PC-3 (cell line): ENCODE results near the gene SLC26A11. TPM values are rescaled to one million over a fixed set of nuclear protein-coding genes. Genes with fewer than 3 reads are reported as not detected.

ENCODE experiments used
- ATAC-seq: fragments of 200-7000 bp; cut with Tn5 transposase; 2 replicates; pipeline ENCODE4 v1.9.1; 2020; ENCODE audit warnings: mild to moderate bottlenecking, moderate library complexity
- BruUV-seq: library from RNA; stranded (reverse); fragments of 400-500 nt; replicated peaks from 2 replicates; lab custom pipeline; 2021; lab: Mats Ljungman, UMichigan
- CTCF ChIA-PET: fragments of 300-600 bp; sonication (Branson Sonifier 250); formaldehyde crosslinking; loops from one replicate; lab custom pipeline; 2022; ENCODE audit warnings: antibody characterized with exemption; lab: Charles Lee
- POLR2A ChIA-PET: fragments of 300-600 bp; sonication (Branson Sonifier 250); formaldehyde crosslinking; loops from one replicate; lab custom pipeline; 2022; ENCODE audit warnings: antibody characterized with exemption; ENCODE audit not compliant: unreplicated experiment; lab: Charles Lee
- DNase-seq: peaks from one replicate; pipeline ENCODE4 v3.0.0-alpha.2; 2015
- H2AFZ ChIP-seq: fragments of 300-600 bp; sonication (generic); 2 replicates; pipeline ENCODE4 v1.6.0; 2016; ENCODE audit warnings: antibody characterized with exemption, low read length
- H3F3A ChIP-seq: fragments of 300-600 bp; sonication (generic); one replicate; pipeline ENCODE4 v1.6.0; 2017; ENCODE audit warnings: antibody characterized with exemption, low read length, control low read depth, mild to moderate bottlenecking; ENCODE audit not compliant: unreplicated experiment
- H3K27ac ChIP-seq: fragments of 300-600 bp; sonication (generic); 2 replicates; pipeline ENCODE4 v1.5.1; 2016; ENCODE audit warnings: mild to moderate bottlenecking, low read length
- H3K27me3 ChIP-seq: fragments of 300-600 bp; sonication (generic); 2 replicates; pipeline ENCODE4 v1.6.1; 2016; ENCODE audit warnings: low read length, mixed read lengths
- H3K36me3 ChIP-seq: fragments of 300-600 bp; sonication (generic); 2 replicates; pipeline ENCODE4 v1.6.1; 2016; ENCODE audit warnings: low read depth, mixed run types, low read length, mixed read lengths
- H3K4me1 ChIP-seq: fragments of 300-600 bp; sonication (generic); 2 replicates; pipeline ENCODE4 v1.5.1; 2016; ENCODE audit warnings: low read length; ENCODE audit not compliant: insufficient read depth
- H3K4me2 ChIP-seq: fragments of 300-600 bp; sonication (generic); 2 replicates; pipeline ENCODE4 v1.6.0; 2016; ENCODE audit warnings: low read length
- H3K4me3 ChIP-seq: fragments of 300-600 bp; sonication (generic); 2 replicates; pipeline ENCODE4 v1.5.1; 2016; ENCODE audit warnings: mild to moderate bottlenecking, low read length, mixed read lengths
- H3K79me2 ChIP-seq: fragments of 300-600 bp; sonication (generic); 2 replicates; pipeline ENCODE4 v1.6.1; 2017; ENCODE audit warnings: low read length, mixed read lengths
- H3K9ac ChIP-seq: fragments of 300-600 bp; sonication (generic); 2 replicates; pipeline ENCODE4 v1.6.0; 2016; ENCODE audit warnings: mild to moderate bottlenecking, low read length
- H3K9me2 ChIP-seq: fragments of 300-600 bp; sonication (generic); replicated peaks from 2 replicates; pipeline ENCODE4 v1.6.1; 2016; ENCODE audit warnings: mixed run types, low read length, mixed read lengths
- H3K9me3 ChIP-seq: fragments of 300-600 bp; sonication (generic); 2 replicates; pipeline ENCODE4 v1.6.1; 2016; ENCODE audit warnings: low read length, mixed read lengths
- H4K20me1 ChIP-seq: fragments of 300-600 bp; sonication (generic); 2 replicates; pipeline ENCODE4 v1.6.1; 2016; ENCODE audit warnings: low read length, mixed read lengths
- CTCF ChIP-seq: fragments of 300-600 bp; sonication (generic); conservative IDR thresholded peaks from 2 replicates; pipeline ENCODE4 v1.5.1; 2017; ENCODE audit warnings: antibody characterized with exemption, low read depth, mild to moderate bottlenecking, low read length
- EZH2 ChIP-seq: fragments of 300-600 bp; sonication (generic); IDR thresholded peaks from one replicate; pipeline ENCODE4 v1.6.1; 2017; ENCODE audit warnings: antibody characterized with exemption, mild to moderate bottlenecking, low read length; ENCODE audit not compliant: unreplicated experiment
- EZH2phosphoT487 ChIP-seq: fragments of 300-600 bp; sonication (generic); IDR thresholded peaks from 2 replicates; pipeline ENCODE4 v1.6.1; 2018; ENCODE audit warnings: mild to moderate bottlenecking, antibody characterized with exemption, low read length, borderline replicate concordance
- intact Hi-C: fragments of 100-400 bp; cut with micrococcal nuclease; formaldehyde crosslinking; loops from 2 replicates; pipeline ENCODE4 v1.9.0; 2023
- total RNA-seq: library from RNA; depleted of rRNA; stranded (reverse); fragments of >200 nt; gene quantifications from 2 replicates; pipeline ENCODE4 v1.2.3, GENCODE V29; 2014

The SLC26A11 gene
- total RNA-seq, 1 experiment from 2014 or later = 18.4 TPM

- Histone ChIP-seq H3K4me1 (peaks cover 10% of the 10 kb centered on the region), H3K4me3 (no peak overlapping the region), H3K4me2 (no peak overlapping the region), H2AFZ (no peak overlapping the region), H3K79me2 (no peaks in the 10 kb centered on the region), H4K20me1 (no peaks in the 10 kb centered on the region), H3K9me3 (no peaks in the 10 kb centered on the region), H3K27ac (no peak overlapping the region), H3K36me3 (no peaks in the 10 kb centered on the region), H3K27me3 (no peaks in the 10 kb centered on the region), H3K9ac (no peak overlapping the region), H3F3A (no peaks in the 10 kb centered on the region), H3K9me2 (no peaks in the 10 kb centered on the region)
- no TSS peak for BruUV-seq
- no peak for ATAC-seq
- intact Hi-C loops = no loop called here
- CTCF ChIA-PET = no interaction called here
- no peak for DNase-seq
- TF ChIP-seq EZH2phosphoT487 (no peak), EZH2 (no peak), CTCF (no peak)
- POLR2A ChIA-PET = no interaction called here
These were observed 47.1 kb upstream of the SLC26A11 start for GRCh38 chr17:80173126-80173525.

- no TSS peak for BruUV-seq
- Histone ChIP-seq H3K9me3 (no peaks in the 10 kb centered on the region), H3F3A (no peaks in the 10 kb centered on the region), H3K9ac (no peak overlapping the region), H2AFZ (no peak overlapping the region), H3K27me3 (no peaks in the 10 kb centered on the region), H3K4me2 (no peak overlapping the region), H3K9me2 (no peaks in the 10 kb centered on the region), H3K79me2 (no peaks in the 10 kb centered on the region), H3K4me3 (no peak overlapping the region), H3K4me1 (peaks cover 10% of the 10 kb centered on the region), H4K20me1 (no peaks in the 10 kb centered on the region), H3K27ac (no peak overlapping the region), H3K36me3 (no peaks in the 10 kb centered on the region)
- POLR2A ChIA-PET = interaction anchor here (0.7 kb wide), 1 partner anchor 32 kb away, joined by 10 read pairs; no protein-coding TSS in a partner anchor
- intact Hi-C loops = no loop called here
- no peak for ATAC-seq
- TF ChIP-seq CTCF (no peak), EZH2phosphoT487 (no peak), EZH2 (no peak)
- CTCF ChIA-PET = no interaction called here
- DNase-seq = no peak
These were observed 46.3 kb upstream of the SLC26A11 start for GRCh38 chr17:80173916-80174315.

GRCh38 chr17:80176757-80177156 lies 43.5 kb upstream of the SLC26A11 start:
- intact Hi-C loops = no loop called here

More at GRCh38 chr17:80176757-80177156, 43.5 kb upstream of the SLC26A11 start:
- no peak overlapping the region for H3K4me3 ChIP-seq
- no peaks in the 10 kb centered on the region for H3F3A ChIP-seq
- ChIA-PET CTCF (no interaction called here), POLR2A (no interaction called here)
- H3K4me1 ChIP-seq = no peaks in the 10 kb centered on the region
- H3K4me2 ChIP-seq = no peak overlapping the region
- H3K9me3 ChIP-seq = no peaks in the 10 kb centered on the region
- no peaks in the 10 kb centered on the region for H3K27me3 ChIP-seq
- H4K20me1 ChIP-seq = no peaks in the 10 kb centered on the region
- no peaks in the 10 kb centered on the region for H3K79me2 ChIP-seq
- TF ChIP-seq EZH2phosphoT487 = no peak
- no peak for TF ChIP-seq EZH2
- no peak for TF ChIP-seq CTCF
- no peaks in the 10 kb centered on the region for H3K9me2 ChIP-seq
- ATAC-seq (no peak), DNase-seq (no peak)
- no peak overlapping the region for H3K27ac ChIP-seq
- no peak overlapping the region for H2AFZ ChIP-seq
- no peak overlapping the region for H3K9ac ChIP-seq
- no peaks in the 10 kb centered on the region for H3K36me3 ChIP-seq
- no TSS peak for BruUV-seq
